ENCODE measurements around the gene AGPAT2. TPM values are rescaled to one million over a fixed set of nuclear protein-coding genes. Genes with fewer than 3 reads are reported as not detected.
"Not testable (repeated sequence)": the region's sequence is repeated elsewhere in the genome, so short reads cannot be mapped to it uniquely, and the experiment has no call there.

The AGPAT2 gene
- total RNA-seq, 1 experiment from 2014 or later, result 55.7 TPM

GRCh38 chr9:136646827-136647711, 40.2 kb downstream of the AGPAT2 start:
- no peak for DNase-seq (ENCODE audit: low read depth)

- DNase-seq (ENCODE audit: low read depth), result no peak
Observed at GRCh38 chr9:136645903-136646754, 41.1 kb downstream of the AGPAT2 start.

DNA sequence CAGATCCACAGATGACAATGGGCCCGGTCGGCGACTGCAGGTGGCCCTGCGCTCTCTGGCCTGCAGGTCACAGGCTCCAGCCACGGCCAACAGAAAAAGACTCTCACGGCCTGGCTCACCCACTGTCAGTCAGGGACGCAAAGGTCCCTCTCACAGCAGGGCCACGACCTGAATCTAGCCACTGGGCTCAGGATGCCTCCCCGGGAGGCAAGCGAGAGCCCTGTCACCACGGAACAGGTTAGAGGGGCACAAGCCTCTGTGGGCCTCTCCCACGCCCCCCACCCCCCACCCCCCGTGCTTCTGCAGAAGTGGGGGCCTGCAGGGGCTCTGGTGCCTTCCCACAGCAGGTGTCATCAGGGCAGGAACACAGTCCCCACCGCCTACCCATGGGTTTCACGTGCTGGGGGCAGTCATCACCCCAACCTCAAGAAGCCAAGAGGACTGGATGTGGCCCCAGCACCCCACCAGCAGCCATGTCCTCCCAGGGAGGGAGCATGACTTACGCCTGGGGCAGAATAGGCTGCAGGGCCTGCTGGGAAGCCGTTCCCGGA, 41.8 kb downstream of the AGPAT2 start:
- no peak for DNase-seq (ENCODE audit: low read depth)

DNA sequence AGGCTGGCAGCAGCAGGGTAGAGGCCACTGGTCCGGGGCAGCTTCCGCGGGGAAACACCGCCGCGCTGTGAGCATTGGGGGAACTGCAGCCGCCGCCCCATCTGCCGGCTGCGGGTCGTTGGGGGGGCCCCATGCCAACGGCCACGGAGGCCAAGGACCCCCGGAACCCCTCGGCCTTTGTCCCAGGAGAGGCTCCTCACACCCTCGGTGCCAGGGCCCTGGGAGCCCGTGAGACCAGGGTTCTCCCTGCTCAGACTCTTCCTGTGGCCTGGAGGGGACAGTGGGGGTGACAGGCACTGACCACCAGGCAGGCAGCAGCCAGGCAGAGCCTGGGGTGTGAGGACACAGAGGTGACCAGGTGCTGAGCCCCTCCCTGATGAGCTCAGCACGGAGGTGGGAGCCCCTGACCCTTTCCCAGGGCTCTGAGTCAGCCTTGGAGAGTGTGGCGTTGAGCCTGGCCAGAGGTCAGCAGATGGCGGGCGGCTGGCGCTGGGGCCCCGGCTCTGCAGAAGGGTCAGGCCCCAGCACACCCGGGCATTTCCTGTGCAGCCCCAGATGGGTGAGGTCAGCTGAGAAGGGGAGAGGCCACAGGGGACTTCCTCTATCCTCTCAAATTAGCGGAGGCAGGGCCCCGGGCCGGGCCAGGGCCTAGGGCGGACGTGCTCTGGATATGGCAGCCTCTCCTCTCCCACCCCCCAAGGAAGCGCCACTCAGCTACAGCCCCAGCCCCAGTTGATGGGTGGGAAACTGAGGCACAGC, 42.5 kb downstream of the AGPAT2 start:
- peak; percentile 48 for DNase-seq (ENCODE audit: low read depth)

DNA sequence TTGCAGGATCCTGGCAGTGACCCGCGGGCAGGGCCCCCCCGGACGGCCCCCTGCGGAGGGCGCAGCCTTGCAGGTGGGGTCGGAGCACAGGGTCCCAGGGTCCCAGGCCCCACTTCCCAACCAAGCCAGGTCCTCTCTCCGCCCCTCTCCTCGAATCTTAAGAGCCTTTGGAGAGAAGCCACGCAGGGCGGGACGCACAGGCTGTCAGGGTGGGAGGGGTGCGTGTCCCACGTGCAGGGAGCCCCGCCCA, 43.0 kb downstream of the AGPAT2 start:
- DNase-seq (ENCODE audit: low read depth), result peak; percentile 73

- DNase-seq (ENCODE audit: low read depth), result peak; percentile 19
Observed at GRCh38 chr9:136643596-136644342, 43.5 kb downstream of the AGPAT2 start.

DNA sequence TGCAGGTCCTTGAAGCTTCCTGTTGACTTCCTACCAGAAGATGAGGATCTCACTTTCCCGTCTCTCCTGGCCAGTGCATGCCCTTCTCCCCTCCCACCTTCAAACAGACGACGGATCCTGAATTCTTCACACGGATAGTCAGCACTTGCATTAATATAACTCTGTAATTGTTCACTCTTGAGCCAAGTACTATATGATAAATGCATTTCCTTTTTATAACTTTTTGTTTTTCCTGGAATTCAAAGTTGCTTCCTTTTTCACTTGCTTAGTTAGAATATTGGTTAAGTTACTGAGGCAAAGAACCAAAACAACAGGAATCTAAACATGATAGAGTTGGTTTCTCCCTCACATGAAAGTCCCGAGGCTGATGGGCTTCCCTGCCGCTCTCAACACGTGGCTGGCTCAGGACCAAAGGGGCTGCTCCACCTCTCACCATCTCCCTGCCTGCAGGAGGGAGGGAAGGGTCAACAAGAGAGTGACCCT, 44.8 kb downstream of the AGPAT2 start:
- no peak for DNase-seq (ENCODE audit: low read depth)

DNA sequence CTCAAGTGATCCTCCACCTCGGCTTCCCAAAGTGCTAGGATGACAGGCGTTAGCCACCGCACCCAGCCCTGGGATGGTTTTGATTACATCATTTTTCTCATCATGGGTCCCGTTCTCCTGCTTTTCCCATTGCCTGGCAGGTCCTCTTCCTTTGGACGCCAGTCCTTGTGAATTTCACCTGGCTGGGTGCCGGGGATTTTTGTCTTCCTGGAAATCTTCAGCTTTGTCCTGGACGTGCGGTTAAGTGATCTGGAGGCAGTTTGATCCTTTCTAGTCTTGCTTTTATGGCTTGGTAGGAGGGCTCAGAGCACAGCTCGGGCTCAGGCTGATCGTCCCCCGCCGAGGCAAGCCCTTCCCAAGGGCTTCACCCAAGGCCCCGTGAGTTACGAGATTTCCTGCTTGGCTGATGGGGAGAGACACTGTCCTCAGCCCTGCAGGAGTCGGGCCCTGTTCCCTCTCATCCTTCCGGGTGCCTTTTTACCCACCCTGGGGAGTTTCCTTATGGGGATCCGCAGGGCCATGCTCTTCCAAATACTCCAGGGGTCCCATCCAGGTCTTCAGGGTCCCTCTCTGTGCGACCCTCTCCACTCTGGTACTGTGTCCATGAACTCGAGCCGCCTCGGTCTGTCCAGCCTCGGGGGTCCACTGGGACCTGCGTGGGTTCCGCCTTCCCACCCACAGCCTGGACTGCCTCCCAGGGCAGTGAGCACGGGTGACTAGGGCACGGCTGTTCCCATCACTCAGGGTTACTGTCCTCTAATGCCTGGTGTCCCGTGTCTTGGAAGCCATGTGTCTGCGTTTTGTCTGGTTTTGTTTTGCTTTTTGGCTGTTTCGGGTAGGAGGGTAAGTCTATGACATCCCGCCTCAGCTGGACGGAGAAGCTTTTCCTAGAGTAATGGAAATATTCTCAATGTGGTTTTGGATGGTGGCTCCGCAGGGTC, 46.8 kb downstream of the AGPAT2 start:
- DNase-seq (ENCODE audit: low read depth), result no peak

- DNase-seq (ENCODE audit: low read depth), result peak; percentile 90
Observed at GRCh38 chr9:136634904-136635303, 52.4 kb downstream of the AGPAT2 start.

GRCh38 chr9:136632491-136633106, 54.7 kb downstream of the AGPAT2 start:
- not testable (repeated sequence) for DNase-seq (ENCODE audit: low read depth)

GRCh38 chr9:136632072-136632471, 55.2 kb downstream of the AGPAT2 start:
- DNase-seq (ENCODE audit: low read depth), result not testable (repeated sequence)

- peak; percentile 66 for DNase-seq (ENCODE audit: low read depth)
Observed at GRCh38 chr9:136631038-136632000, 55.9 kb downstream of the AGPAT2 start.

DNA sequence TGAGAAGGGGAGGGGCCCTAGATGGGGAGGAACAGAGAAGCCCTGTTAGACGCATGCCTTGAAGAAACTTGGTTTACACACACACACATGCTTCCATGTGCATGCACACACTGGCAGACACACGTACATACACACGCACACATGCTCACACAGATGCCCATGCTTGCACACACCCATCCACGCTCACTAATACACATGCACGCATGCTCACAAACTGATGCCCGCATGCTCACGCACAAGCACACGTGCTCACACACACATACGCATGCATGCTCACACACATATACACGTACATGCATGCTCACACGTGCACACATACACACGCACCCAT, 56.6 kb downstream of the AGPAT2 start:
- no peak for DNase-seq (ENCODE audit: low read depth)

- peak; percentile 44 for DNase-seq (ENCODE audit: low read depth)
Observed at GRCh38 chr9:136629879-136630661, 57.2 kb downstream of the AGPAT2 start.

DNA sequence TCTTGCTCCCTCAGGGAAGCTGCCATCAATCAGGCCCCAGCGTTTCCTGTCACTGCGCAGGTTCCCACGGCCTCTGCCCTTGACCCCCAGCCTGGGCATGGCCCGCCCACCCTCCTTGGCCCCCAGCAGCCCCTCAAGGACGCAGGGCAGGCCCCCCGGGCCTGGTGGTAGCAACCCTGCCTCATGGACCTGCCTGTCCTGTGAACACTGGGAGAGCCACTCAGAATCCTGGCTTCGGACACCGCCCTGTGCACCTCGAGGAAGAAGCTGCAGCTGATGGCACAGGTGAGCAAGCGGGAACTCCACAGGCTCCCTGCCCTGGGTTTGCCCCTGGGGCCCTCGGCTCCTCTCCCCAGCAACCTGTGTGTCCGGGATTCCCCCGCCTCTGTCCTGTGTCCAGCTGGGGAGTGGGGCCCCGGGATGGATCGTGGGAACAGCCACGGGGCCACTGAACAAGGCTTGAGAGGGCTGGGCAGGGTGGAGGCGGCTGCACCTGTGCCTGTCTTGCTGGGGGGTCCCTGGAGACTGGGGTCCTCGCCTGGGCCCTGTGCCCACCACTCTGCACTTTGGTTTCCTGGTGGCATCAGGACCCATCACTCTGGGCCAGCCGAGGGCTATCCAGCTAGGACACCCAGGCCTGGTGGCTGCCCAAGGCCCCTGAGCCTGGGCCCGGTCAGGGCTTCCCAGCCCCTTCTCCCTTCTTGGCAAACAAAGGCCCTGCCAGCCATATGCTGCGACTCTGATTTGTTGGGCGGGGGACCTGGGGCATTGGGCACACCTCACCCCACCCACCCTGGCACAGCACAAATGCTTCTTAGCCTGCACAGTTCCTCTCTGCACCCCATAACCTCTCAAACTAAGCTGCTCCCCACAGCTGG, 58.0 kb downstream of the AGPAT2 start:
- no peak for DNase-seq (ENCODE audit: low read depth)

GRCh38 chr9:136628268-136628667, 59.0 kb downstream of the AGPAT2 start:
- DNase-seq (ENCODE audit: low read depth), result no peak

- DNase-seq (ENCODE audit: low read depth), result no peak
Observed at GRCh38 chr9:136627703-136628102, 59.6 kb downstream of the AGPAT2 start.
